ENCODE measurements around the gene CHADL.

DNA sequence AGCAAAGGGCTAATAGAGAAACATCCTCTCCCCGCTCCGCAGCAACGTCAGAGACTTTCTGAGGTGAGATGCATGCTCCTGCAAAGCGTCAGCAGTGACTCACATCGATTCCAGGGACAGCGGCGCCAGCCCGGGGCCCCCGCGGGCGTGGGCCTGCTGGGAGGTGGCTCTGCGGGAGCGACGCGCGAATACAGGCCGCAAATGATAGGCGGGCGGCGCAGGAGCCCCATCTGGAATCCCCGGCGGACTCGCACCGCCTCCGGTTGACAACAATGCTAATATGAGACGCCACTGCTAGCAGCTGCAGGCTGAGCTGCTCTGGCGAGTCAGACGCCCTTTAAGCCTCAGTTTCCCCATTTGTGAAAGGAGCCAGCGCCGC is 44.7 kb upstream of the CHADL start:
- TF ChIP-seq EZH2 (IDR thresholded peaks at IDR 0.05; ENCODE audit: low read length) (no peak), CTCF (optimal IDR thresholded peaks at IDR 0.05 in 1 of 3, IDR thresholded peaks at IDR 0.05 in 1 of 3, conservative IDR thresholded peaks at IDR 0.05 in 1 of 3; ENCODE audit: extremely low read depth in 1 of 3, insufficient read depth in 2 of 3, low read length in 3 of 3) (no peak)
